GM19324 (cell line): ENCODE data around the gene PAPOLG.
A peak's percentile ranks its signal among the peaks of the same experiment; 100 is the strongest.
"Not testable (repeated sequence)": the region's sequence is repeated elsewhere in the genome, so short reads cannot be mapped to it uniquely, and the experiment has no call there.

ENCODE experiments used
- ATAC-seq: cut with Tn5 transposase; IDR thresholded peaks from one replicate; pipeline ENCODE4 v1.9.1; 2021; ENCODE audit warnings: mild to moderate bottlenecking, moderate library complexity; ENCODE audit not compliant: unreplicated experiment, low FRiP score

Gene PAPOLG

GRCh38 chr2:60771508-60771907 lies 15.4 kb downstream of the PAPOLG start:
- no peak for ATAC-seq

- no peak for ATAC-seq
Observed at GRCh38 chr2:60775048-60775639, 19.1 kb downstream of the PAPOLG start.

GRCh38 chr2:60778352-60778751 lies 22.3 kb downstream of the PAPOLG start:
- ATAC-seq = no peak

- ATAC-seq = no peak
Observed at GRCh38 chr2:60779426-60779825, 23.4 kb downstream of the PAPOLG start.

GRCh38 chr2:60780721-60781120 lies 24.7 kb downstream of the PAPOLG start:
- ATAC-seq = no peak

GRCh38 chr2:60793169-60793568 lies 37.1 kb downstream of the PAPOLG start:
- ATAC-seq = no peak

- no peak for ATAC-seq
Observed at GRCh38 chr2:60794271-60794863, 38.3 kb downstream of the PAPOLG start.

GRCh38 chr2:60796573-60797509 lies 40.8 kb downstream of the PAPOLG start:
- ATAC-seq = no peak

GRCh38 chr2:60804473-60804872 lies 48.4 kb downstream of the PAPOLG start:
- ATAC-seq = no peak

- no peak for ATAC-seq
Observed at GRCh38 chr2:60806595-60806987, 50.5 kb downstream of the PAPOLG start.

GRCh38 chr2:60806988-60807681 lies 51.1 kb downstream of the PAPOLG start:
- ATAC-seq = peak; percentile 57

GRCh38 chr2:60808330-60808801 lies 52.3 kb downstream of the PAPOLG start:
- ATAC-seq = no peak

- ATAC-seq = no peak
Observed at GRCh38 chr2:60811491-60812375, 55.7 kb downstream of the PAPOLG start.

GRCh38 chr2:60817191-60817590 lies 61.1 kb downstream of the PAPOLG start:
- not testable (repeated sequence) for ATAC-seq

GRCh38 chr2:60818272-60818671 lies 62.2 kb downstream of the PAPOLG start:
- no peak for ATAC-seq

GRCh38 chr2:60819155-60819862 lies 63.2 kb downstream of the PAPOLG start:
- no peak for ATAC-seq

- no peak for ATAC-seq
Observed at GRCh38 chr2:60819936-60820335, 63.9 kb downstream of the PAPOLG start.

- ATAC-seq = no peak
Observed at GRCh38 chr2:60820416-60821132, 64.5 kb downstream of the PAPOLG start.

- ATAC-seq = no peak
Observed at GRCh38 chr2:60821133-60821469, 65.0 kb downstream of the PAPOLG start.
